Forelimb muscle (tissue), 1 donor: Measurements from ENCODE around the gene DLG5. TPM values are rescaled to one million over a fixed set of nuclear protein-coding genes. Genes with fewer than 3 reads are reported as not detected.

Experiments used
- DNase-seq: peaks from one replicate; pipeline ENCODE4 v3.0.0-alpha.2; 2013; ENCODE audit warnings: low read depth
- polyA plus RNA-seq: library from polyadenylated mRNA; unstranded; fragments of 120-200 nt; gene quantifications from one replicate; pipeline ENCODE4 v1.2.1, GENCODE V29; 2013; ENCODE audit not compliant: insufficient read length

Gene DLG5
- polyA plus RNA-seq, 1 donor, result 20.6 TPM

DNA sequence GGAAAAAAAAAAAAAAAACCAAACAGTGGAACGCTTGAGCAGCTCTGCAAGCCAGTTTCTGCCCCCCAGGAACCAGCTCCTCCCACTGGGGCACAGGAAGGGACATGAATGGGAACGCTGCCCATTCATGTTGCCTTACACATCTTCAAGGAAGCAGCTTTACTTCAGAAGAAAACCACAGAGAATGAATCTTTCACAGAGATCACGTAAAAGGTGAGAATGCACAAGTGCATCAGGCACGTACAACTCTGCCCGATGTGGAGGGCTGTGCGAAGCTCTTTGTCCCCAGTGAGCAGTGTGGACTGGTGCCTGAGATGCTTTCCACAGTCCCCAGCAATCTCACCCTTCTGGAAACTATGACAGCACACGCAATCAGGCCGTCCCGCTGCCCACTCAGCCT is 106.2 kb downstream of the DLG5 start:
- no peak for DNase-seq

GRCh38 chr10:77819210-77820112 is 107.1 kb downstream of the DLG5 start:
- DNase-seq, result no peak

- no peak for DNase-seq
Measured at GRCh38 chr10:77818378-77818777, 108.2 kb downstream of the DLG5 start.

GRCh38 chr10:77817541-77817940 is 109.0 kb downstream of the DLG5 start:
- no peak for DNase-seq

DNA sequence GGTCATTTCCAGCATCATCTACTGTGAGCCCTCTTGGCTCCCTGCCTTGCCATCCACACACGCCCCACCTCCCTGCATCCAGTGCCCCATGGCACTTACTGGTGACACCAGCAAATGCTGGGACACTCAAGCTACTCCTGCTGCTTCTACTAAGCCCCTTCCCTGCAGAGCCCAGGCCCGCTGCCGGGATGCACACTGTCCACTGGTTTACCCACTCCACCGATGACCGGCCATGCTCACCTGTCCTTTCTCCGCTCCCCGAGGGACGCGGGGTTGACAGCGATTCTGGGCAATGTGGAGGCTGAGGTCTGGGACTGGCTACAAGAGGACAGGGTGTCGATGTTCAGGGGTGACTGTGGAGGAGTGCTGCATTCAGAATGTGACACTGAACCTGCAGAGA is 110.2 kb downstream of the DLG5 start:
- DNase-seq, result no peak

DNA sequence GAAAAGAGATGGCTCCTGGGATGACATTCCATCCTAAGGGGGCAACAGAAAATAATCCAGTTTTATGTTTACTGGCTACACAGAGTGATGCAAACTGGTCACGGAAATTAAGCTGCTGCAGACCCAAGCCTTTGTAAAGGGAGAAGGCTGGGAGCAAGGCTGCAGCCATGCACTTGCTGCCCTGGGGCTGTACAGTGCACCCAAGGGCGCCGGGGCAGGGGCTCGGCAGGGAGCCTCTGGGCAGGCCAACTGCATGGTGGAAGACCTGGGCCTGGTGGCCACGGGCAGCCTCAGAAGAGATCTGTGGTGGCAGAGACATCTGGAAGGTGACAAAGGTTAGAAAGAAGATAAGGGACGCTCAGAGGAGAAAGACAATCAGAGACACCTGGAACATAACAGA is 113.8 kb downstream of the DLG5 start:
- DNase-seq, result no peak

GRCh38 chr10:77811831-77812430 is 114.6 kb downstream of the DLG5 start:
- no peak for DNase-seq

- DNase-seq, result no peak
Measured at GRCh38 chr10:77810446-77811335, 115.9 kb downstream of the DLG5 start.

DNA sequence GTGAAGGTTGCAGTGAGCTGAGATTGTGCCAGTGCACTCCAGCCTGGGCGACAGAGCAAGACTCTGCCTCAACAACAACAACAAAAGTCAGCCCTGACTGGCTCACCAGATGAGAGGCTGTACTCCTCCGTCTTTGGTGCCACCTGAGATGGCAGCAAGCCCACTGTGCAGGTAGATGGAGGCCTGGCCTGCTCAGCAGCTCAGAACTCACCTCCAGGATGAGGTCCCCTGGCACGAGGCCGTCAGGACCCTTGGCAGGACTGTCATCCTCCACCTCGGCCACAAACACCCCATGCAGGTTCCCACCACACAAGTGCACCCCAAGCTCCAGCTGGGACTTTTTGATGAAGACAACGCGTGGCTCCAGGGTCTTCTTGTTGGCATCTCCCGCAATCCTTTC is 117.2 kb downstream of the DLG5 start:
- no peak for DNase-seq

GRCh38 chr10:77807706-77808105 is 118.8 kb downstream of the DLG5 start:
- DNase-seq, result no peak

DNA sequence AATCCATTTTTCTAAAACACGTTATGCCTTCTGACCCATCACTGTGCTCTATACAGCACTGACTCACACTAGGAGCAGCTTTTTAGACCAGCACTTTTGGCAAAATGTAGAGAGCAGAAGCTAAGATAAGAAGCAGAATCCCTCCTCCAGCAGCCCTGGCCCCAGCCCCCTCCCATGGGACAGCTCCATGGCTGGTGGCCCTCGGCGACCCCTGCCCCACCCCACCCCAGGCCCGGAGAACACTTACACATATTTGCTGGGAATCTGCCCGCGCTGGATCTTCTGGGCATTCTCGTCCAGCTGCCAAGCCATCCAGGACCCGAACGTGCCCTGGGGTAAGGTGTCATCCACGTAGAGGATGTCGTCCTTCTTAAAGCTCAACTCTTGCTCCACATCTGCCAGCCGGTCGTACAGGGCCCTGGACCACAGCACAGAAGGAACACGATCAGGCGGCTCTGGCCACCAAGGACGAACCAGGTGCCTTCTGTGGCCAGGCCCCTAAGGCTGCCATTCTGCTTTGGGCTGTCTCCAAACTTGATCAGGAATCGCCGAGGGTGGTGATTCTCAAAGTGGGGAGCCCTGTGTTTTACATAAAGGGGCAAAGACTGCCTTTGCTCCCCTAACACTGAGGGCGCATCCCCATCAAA is 119.9 kb downstream of the DLG5 start:
- DNase-seq, result no peak

DNA sequence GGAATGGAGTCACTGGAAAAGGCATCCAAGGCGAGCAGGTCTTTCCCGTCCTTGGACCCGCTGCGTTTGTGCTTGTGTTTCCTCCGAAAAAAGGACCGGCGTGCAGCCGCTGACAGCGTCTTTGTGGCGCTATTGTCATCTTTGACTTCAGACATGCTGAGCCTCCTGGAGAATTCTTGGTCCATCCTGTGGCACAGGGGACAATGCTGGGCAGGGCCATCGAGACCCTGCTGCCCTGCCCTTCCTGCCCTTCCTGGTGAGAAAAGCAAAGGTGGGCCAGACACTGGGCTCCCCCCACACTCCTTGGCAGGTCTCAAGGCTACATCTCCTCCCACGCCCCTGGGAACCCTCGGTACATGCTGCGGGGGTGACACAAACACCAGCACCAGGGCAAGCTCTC is 120.9 kb downstream of the DLG5 start:
- DNase-seq, result no peak

- DNase-seq, result no peak
Measured at GRCh38 chr10:77804371-77804770, 122.2 kb downstream of the DLG5 start.

- DNase-seq, result no peak
Measured at GRCh38 chr10:77801474-77802161, 124.9 kb downstream of the DLG5 start.

- DNase-seq, result no peak
Measured at GRCh38 chr10:77800738-77801266, 125.8 kb downstream of the DLG5 start.

GRCh38 chr10:77800320-77800719 is 126.2 kb downstream of the DLG5 start:
- no peak for DNase-seq

DNA sequence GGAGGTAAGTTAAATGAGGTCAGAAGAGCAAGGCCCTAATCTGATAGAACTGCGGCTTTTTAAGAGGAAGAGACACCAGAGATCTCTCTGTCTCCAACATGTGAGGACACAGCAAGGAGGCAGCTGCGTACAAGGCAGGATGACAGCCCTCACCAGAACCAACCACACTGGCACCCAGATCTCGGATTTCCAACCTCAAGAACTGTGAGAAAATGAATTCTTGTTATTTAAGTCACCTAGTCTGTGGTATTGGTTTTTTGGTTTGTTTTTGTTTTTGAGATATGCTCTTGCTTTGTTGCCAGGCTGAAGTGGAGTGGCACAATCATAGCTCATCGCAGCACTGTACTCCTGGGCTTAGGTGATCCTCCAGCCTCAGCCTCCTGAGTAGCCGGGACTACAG is 127.2 kb downstream of the DLG5 start:
- DNase-seq, result no peak

GRCh38 chr10:77798940-77799339 is 127.6 kb downstream of the DLG5 start:
- DNase-seq, result no peak

GRCh38 chr10:77796311-77796915 is 130.1 kb downstream of the DLG5 start:
- DNase-seq, result no peak

- DNase-seq, result no peak
Measured at GRCh38 chr10:77795426-77796055, 131.0 kb downstream of the DLG5 start.
